MG63 (cell line): ENCODE measurements around the gene CSRP2. TPM values are rescaled to one million over a fixed set of nuclear protein-coding genes. Genes with fewer than 3 reads are reported as not detected.

ENCODE experiments used
- DNase-seq: peaks from one replicate; pipeline ENCODE4 v3.0.0-alpha.2; 2020
- H3K27me3 ChIP-seq: fragments of 250-450 bp; sonication (Bioruptor Pico); 2 replicates; pipeline ENCODE4 v1.5.1; 2020; ENCODE audit warnings: mild to moderate bottlenecking, moderate library complexity
- H3K36me3 ChIP-seq: fragments of 250-450 bp; sonication (Bioruptor Pico); 2 replicates; pipeline ENCODE4 v1.5.1; 2020; ENCODE audit warnings: mild to moderate bottlenecking, moderate library complexity
- H3K4me3 ChIP-seq: fragments of 250-450 bp; sonication (Bioruptor Pico); 2 replicates; pipeline ENCODE4 v1.5.1; 2020; ENCODE audit warnings: mild to moderate bottlenecking, moderate library complexity
- H3K9me3 ChIP-seq: fragments of 250-450 bp; sonication (Bioruptor Pico); 2 replicates; pipeline ENCODE4 v1.5.1; 2020; ENCODE audit warnings: mild to moderate bottlenecking, moderate library complexity
- total RNA-seq: library from RNA; depleted of rRNA; stranded (reverse); fragments of >200 nt; shearing (Covaris generic); gene quantifications from 2 replicates; pipeline ENCODE4 v1.2.3, GENCODE V29; 2014; ENCODE audit warnings: low replicate concordance; rRNA removed

Gene CSRP2
- total RNA-seq, 1 experiment from 2014 or later = 15.8 TPM

DNA sequence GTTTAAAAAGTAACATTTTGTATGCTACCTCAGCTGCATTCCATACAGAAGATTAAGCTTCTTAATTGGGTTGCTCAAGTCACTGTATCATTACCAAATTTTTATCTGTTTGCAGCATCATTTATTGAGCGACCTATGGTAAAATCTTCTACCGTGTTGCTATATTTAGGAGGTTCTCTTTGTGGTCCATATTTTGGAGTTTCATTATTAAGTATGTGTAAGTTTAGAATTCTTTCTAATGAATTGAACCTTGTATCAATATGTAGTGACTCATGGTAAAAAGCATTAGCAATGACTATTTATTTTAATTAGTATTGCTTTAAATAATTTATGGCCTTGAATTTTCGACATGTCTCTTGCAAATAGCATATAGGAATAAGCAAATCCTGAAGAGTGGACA lies 42.2 kb downstream of the CSRP2 start:
- Histone ChIP-seq H3K27me3 (no peaks in the 10 kb centered on the region), H3K36me3 (peaks cover 6% of the 10 kb centered on the region), H3K9me3 (no peaks in the 10 kb centered on the region), H3K4me3 (no peak overlapping the region)
- DNase-seq = no peak

DNA sequence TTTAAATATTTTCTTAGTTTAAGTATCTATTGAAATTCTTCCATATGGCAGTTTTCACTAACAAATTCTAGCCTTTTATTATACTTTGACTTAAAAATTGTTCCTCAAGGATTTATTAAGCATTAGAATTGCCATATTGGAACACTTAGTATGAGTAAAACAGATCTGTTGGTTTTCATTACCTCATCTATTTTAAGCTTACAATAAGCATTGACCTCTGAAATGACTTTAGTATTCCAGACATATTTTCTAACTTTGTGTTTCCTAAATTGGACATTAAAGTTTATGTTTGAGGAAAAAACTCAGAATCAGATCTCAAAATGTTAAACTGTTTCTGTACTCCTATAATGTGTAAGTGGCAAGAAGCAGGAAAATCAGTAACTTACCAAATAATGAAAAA lies 48.4 kb downstream of the CSRP2 start:
- Histone ChIP-seq H3K4me3 (no peak overlapping the region), H3K27me3 (no peaks in the 10 kb centered on the region), H3K36me3 (peaks cover 26% of the 10 kb centered on the region), H3K9me3 (no peaks in the 10 kb centered on the region)
- no peak for DNase-seq

DNA sequence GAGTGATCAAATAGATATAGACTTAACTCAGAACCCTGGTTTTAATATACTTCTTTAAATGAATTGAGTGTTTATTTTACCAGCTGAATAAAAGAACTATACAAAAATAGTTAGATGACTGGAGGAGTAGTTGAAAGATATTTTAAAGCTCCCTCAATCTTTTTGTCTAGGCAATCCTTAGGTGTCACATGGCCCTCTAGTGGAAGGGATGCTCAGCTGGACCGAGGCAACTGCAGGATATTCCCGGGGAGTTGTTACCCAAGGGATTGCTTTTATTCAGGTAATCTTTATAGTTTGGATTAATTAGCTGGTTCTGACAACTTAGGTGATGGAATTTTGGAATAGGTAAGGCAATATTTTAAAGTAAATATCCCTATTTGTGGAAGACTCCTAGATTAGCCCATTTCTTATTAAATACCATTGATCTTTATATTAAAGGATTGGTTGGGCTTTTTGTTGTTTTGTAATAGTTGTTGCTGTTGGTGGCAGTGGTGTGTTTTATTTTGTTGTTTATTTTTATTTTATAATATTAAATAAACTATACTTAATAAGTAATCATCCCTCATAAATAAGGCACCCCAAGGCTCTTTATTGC lies 57.8 kb downstream of the CSRP2 start:
- Histone ChIP-seq H3K9me3 (no peaks in the 10 kb centered on the region), H3K36me3 (peaks cover 5% of the 10 kb centered on the region), H3K4me3 (no peak overlapping the region), H3K27me3 (no peaks in the 10 kb centered on the region)
- peak; percentile 15 for DNase-seq

DNA sequence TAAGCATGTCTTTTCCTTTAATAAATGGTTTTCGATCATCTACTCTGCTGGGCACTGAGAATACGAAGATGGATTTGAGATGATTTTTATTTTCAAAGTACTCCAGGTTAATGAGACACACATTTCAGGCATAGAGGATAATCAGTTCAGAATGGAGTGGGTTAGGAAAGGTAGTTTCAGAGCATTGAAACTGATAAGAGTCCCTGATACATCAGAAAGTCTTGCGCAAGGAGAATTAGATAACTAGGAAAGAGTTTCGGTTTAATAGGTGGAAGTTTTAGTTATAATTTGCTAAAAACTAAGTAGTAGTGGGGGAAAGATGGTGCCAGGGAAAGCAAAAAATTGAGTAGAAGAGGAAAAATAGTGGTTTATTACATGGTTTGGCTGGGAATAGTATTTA lies 64.8 kb downstream of the CSRP2 start:
- H3K36me3 ChIP-seq = peaks cover 4% of the 10 kb centered on the region; the same call in 1 of the 2 replicates
- DNase-seq = no peak
- no peaks in the 10 kb centered on the region for H3K27me3 ChIP-seq
- no peak overlapping the region for H3K4me3 ChIP-seq
- no peaks in the 10 kb centered on the region for H3K9me3 ChIP-seq

DNA sequence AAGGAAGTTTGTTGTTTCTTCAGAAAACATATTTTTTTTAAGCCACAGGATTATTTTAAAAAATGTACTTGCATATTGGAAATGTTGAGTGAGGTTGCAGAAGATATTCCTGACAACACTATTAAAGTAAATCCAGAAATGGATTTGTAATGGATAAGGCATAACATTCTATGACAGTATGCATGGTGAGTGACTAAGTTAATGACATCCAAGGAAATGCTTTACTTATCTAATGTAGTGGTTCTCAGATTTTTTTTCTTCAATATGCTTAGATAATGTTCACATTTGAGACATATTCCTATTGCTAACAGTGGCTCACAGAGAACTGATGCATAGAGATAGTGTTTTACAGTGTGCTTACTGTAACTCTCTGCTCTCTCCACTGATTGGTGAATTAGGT lies 65.6 kb downstream of the CSRP2 start:
- no peak for DNase-seq
- no peaks in the 10 kb centered on the region for H3K27me3 ChIP-seq
- no peaks in the 10 kb centered on the region for H3K9me3 ChIP-seq
- H3K36me3 ChIP-seq = peaks cover 4% of the 10 kb centered on the region; the same call in 1 of the 2 replicates
- no peak overlapping the region for H3K4me3 ChIP-seq

DNA sequence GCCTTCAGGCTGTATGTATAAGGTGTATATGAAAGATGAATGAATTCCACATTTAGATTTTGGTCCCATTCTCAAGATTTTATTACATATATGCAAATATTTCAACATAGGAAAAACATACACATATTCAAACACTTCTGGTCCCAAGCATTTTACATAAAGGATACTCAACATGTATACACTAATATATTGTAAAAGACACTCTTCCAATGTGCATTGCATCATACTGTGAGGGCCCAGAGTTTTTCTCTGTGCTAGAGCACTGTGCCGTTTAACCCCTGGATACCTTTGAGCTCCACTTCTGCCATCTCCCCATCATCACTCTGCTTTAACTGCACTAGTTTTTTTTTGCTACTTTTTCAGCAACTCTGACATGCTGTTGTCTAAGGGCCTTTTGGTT lies 66.8 kb downstream of the CSRP2 start:
- DNase-seq = no peak
- Histone ChIP-seq H3K36me3 (peaks cover 10% of the 10 kb centered on the region), H3K9me3 (no peaks in the 10 kb centered on the region)

DNA sequence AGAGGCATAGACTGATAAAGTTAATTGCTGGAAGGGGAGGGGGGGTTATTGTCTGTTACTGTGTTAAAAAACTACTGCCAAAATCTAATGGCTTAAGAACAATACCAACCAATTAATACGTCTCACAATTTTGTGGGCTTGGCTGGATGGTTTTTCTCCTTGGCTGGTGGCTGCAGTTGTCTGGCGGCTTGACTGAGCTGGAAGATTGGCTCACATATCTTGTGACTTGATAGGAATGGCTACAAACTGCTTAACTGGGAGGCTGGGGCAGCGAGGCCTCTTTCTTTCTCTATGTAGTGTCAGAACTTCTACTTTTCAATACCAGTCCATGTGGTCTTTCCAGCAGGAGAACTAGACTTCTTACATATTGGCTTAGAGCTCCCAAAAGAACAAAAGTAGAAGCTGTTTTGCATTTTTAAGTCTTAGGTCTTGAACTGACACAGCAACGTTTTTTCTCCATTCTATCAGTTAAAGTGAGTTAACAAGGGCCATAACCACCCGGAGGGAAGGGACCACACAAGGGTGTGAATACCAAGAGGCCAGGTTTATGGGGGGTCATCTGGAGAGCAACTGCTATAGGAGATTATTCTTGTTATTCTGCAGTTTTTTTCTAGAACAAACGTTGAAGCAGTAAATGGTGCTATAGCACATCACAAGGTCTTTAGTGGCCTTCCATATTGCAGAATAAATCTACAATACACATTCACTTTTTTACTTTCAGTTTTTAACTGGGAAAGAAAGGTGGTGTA lies 68.0 kb downstream of the CSRP2 start:
- peaks cover 14% of the 10 kb centered on the region for H3K36me3 ChIP-seq
- H3K27me3 ChIP-seq = no peaks in the 10 kb centered on the region
- no peak for DNase-seq

More for the DNA sequence above, 66.8 kb downstream of the CSRP2 start:
- H3K4me3 ChIP-seq = no peak overlapping the region
- no peaks in the 10 kb centered on the region for H3K27me3 ChIP-seq

More for the DNA sequence above, 68.0 kb downstream of the CSRP2 start:
- Histone ChIP-seq H3K9me3 (no peaks in the 10 kb centered on the region), H3K4me3 (no peak overlapping the region)

Other genes starting within 250 kb of the CSRP2 start
- gene ZDHHC17, start 114.9 kb downstream of the CSRP2 start, total RNA-seq = 13.0 and 28.6 TPM in 2 replicates
- 2.4 and 2.5 TPM in 2 replicates for gene E2F7, start 186.6 kb upstream of the CSRP2 start, total RNA-seq